NCI-H2107 treated with DMSO at 0.1 percent for 48 hours (cell line): ENCODE measurements around the gene ARHGAP45.

Source experiments
- DNase-seq: peaks from one replicate; lab custom pipeline; 2025; ENCODE audit not compliant: unreplicated experiment; lab: John Stamatoyannopoulos, UW

ARHGAP45 gene

DNA sequence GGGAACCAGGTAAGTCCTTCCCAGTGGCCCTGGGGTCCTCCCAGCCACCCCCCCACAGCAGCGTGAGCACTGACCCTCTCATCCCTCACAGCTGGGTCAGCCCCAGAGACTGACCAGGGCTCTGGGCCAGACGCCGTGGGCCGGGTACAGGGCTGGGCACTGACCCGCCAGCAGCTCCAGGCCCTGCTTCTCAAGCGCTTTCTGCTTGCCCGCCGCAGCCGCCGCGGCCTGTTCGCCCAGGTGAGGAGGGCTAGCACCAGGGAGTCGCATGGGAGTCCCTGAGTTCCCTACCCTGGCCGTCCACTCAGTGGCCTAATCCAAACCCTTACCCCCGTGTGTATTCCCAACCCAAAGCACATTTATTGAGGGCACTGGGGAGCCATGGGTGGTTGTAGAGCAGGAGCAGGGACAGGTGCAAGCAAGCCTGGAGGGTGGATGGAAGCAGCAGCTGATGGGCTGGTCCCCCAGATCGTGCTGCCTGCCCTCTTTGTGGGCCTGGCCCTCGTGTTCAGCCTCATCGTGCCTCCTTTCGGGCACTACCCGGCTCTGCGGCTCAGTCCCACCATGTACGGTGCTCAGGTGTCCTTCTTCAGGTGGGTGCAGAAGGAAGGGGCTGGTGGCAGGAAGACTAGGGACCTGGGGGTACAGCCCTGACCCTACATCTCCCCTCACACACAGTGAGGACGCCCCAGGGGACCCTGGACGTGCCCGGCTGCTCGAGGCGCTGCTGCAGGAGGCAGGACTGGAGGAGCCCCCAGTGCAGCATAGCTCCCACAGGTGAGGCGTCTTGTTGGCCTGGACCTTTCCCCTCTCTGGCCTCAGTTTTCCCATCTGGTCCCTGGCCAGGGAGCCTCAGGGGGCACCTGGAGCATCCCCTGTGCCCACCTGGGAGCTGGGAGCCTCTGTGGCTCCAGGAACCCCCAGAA is 12.6 kb upstream of the ARHGAP45 start:
- no peak for DNase-seq

DNA sequence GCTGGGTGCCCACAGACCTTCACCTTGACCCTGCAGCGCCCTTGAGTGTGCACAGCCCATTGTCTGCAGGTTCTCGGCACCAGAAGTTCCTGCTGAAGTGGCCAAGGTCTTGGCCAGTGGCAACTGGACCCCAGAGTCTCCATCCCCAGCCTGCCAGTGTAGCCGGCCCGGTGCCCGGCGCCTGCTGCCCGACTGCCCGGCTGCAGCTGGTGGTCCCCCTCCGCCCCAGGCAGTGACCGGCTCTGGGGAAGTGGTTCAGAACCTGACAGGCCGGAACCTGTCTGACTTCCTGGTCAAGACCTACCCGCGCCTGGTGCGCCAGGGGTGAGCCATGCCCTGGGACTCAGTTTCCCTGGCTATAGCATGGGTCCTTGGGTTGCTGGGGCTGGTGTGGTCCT is 11.9 kb upstream of the ARHGAP45 start:
- DNase-seq = no peak

GRCh38 chr19:1055886-1056620 is 10.9 kb upstream of the ARHGAP45 start:
- DNase-seq = no peak

DNA sequence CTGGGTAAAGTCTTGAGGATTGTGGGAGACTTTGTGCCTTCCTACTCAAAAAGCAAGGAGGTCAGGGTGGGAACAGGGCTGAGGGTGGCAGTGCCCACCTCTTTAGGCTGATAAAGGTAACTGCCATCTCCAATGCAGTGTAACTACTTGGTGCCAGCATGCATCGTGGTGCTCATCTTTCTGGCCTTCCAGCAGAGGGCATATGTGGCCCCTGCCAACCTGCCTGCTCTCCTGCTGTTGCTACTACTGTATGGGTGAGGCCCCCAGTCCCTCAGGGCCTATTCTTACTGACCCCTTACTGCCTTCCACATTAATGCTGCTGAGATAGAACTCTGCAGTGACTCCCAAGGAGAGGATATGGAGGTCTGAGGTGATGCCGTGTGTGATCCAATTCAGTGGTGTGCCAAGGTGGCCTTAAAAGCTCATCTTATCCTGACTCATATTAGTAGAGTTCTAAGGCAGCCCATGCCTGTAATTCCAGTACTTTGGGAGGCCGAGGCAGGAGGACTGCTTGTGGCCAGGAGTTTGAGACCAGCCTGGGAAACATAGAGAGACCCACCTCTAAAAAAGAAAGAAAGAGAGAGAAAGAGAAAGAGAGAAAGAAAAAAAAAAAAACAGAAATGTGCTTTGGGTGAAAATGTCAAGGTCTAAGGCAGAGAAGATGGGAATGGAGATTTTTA is 9.7 kb upstream of the ARHGAP45 start:
- DNase-seq = no peak

GRCh38 chr19:1058112-1058511 is 8.9 kb upstream of the ARHGAP45 start:
- no peak for DNase-seq

DNA sequence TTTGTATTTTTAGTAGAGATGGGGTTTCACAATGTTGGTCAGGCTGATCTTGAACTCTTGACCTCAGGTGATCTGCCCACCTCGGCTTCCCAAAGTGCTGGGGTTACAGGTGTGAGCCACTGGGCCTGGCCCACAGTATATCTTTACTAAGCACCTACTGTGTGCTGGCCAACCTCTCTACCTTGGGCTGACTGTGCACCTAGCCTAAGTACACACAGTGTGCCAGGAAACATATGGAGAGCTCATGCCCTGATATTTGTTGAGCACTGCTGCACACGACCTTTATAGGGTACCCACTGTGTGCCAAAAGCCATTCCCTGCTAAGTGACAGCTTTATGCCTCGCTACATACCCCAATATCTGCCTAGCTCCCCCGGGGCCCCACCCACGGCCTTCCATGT is 6.3 kb upstream of the ARHGAP45 start:
- no peak for DNase-seq

DNA sequence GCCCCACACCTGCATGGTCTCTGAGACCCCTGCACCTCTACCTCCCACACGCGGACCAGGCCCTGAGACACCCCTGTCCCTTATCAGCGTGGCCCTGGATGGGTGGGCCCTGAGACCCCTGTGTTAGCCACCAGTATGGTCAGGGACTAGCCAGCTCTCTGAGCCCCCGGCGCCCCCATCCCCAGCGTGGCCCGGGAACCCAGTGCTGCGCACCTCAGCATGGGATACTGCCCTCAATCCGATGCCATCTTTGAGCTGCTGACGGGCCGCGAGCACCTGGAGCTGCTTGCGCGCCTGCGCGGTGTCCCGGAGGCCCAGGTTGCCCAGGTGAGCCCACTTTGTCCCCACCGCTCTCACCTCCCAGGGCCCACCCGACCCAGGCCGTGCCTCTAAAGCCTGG is 5.0 kb upstream of the ARHGAP45 start:
- no peak for DNase-seq

GRCh38 chr19:1062387-1063029 is 4.5 kb upstream of the ARHGAP45 start:
- DNase-seq = no peak

DNA sequence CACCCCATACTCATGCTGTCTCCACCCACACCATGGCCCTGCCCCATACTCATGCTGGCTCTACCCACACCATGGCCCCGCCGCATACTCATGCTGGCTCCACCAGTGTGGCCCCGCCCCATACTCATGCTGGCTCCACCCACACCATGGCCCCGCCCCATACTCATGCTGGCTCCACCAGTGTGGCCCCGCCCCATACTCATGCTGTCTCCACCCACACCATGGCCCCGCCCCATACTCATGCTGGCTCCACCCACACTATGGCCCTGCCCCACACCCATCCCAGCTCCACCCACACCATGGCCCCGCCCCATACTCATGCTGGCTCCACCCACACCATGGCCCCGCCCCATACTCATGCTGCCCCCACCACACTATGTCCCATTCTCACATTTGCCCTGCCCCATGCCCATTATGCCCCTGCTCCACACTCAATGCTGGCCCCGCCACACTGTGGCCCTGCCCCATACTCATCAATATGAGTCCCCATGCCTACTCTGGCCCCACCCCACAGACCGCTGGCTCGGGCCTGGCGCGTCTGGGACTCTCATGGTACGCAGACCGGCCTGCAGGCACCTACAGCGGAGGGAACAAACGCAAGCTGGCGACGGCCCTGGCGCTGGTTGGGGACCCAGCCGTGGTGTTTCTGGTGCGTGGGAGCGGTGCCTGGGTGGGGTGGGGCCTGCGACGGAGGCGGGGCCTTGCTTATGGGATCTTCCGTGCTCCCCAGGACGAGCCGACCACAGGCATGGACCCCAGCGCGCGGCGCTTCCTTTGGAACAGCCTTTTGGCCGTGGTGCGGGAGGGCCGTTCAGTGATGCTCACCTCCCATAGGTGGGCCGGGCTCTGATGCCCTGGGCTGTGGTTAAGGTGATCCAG is 3.7 kb upstream of the ARHGAP45 start:
- no peak for DNase-seq

- no peak for DNase-seq
Observed at GRCh38 chr19:1063909-1064660, 2.9 kb upstream of the ARHGAP45 start.

DNA sequence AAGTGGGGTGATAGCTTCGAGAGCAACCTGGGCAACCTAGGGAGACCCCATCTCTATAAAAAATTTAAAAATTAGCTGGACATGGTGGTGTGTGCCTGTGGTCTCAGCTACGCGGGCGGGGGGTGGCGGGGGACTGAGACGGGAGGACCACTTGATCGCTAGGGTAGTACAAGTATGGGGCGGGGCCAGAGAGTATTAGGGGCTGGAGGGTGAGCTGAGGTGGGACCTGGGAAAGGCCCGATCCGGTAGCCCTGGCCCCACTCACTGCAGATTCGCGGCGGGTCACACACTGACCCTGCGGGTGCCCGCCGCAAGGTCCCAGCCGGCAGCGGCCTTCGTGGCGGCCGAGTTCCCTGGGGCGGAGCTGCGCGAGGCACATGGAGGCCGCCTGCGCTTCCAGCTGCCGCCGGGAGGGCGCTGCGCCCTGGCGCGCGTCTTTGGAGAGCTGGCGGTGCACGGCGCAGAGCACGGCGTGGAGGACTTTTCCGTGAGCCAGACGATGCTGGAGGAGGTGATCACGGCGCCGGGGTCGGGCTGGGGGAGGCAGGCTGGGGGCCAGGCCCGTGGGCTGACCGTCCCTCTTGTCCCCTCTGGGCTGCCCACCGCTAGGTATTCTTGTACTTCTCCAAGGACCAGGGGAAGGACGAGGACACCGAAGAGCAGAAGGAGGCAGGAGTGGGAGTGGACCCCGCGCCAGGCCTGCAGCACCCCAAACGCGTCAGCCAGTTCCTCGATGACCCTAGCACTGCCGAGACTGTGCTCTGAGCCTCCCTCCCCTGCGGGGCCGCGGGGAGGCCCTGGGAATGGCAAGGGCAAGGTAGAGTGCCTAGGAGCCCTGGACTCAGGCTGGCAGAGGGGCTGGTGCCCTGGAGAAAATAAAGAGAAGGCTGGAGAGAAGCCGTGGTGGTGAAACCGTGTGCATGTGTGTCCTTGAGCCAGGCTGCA is 2.0 kb upstream of the ARHGAP45 start:
- DNase-seq = no peak

DNA sequence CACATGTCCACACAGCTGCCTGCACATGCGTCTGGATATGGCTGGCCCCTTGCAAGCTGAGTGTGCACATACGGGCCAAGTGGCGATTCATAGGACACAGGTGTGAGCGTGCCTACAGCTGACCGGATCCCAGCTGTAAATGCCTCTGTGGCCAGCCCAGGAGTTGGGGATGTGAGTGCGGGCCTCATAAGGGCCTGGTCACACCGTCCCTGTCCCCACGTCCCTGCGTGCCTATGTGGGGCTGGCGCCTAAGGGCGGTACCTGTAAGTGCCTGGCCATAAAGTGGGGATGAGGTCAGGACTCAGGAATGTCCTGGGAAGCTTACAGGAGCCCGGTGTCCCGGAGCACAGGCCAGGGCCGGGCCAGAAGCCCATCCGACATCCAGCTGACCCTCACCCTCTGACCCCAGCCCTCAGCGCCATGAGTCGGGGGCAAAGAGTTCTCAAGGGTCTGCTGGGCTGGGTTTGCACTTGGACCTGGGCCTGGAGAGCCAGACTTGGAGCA is 1.3 kb upstream of the ARHGAP45 start:
- no peak for DNase-seq

- no peak for DNase-seq
Observed at GRCh38 chr19:1066251-1066747, 668 bp upstream of the ARHGAP45 start.

DNA sequence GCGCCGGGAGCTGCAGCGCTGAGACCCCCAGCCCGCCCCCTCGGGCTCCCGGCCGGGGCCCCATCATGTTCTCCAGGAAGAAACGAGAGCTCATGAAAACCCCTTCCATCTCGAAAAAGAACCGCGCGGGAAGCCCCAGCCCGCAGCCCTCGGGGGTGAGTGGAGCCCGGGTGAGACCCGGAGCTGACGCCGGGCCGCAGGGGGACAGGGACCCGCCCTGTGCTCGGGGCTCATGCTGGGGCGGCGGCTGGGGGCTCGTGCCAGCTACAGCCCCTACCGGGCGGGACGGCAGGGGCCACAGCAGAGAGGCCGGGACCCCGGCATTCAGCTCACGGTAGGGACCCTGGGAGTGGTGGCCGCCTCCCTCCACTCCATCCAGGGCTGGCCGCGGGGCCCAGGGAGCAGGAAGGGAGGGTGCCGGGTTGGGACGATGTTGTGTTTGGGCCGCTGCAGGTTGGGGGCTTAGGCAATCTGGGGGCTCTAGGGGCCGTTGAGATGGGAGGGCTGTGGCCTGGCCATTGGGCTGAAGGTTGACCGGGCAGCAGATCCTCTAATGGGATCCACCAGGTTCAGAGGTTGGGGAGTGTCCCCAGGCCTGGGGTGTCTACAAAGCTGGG is 482 bp downstream of the ARHGAP45 start:
- no peak for DNase-seq

- no peak for DNase-seq
Observed at GRCh38 chr19:1068009-1069001, 1.3 kb downstream of the ARHGAP45 start.

GRCh38 chr19:1069009-1069779 is 2.2 kb downstream of the ARHGAP45 start:
- DNase-seq = no peak
